GM06990 (cell line): ENCODE results near the gene TUBA4A.
"Not testable (repeated sequence)": the region's sequence is repeated elsewhere in the genome, so short reads cannot be mapped to it uniquely, and the experiment has no call there.

Experiments
- DNase-seq: peaks from one replicate; pipeline ENCODE4 v3.0.0-alpha.2; 2011; ENCODE audit not compliant: insufficient read length; ENCODE audit errors: extremely low read depth
- H3K27me3 ChIP-seq: replicated peaks from 2 replicates; pipeline ENCODE4 v1.6.0; 2011; ENCODE audit warnings: low read length; ENCODE audit not compliant: control insufficient read depth, insufficient read depth
- H3K36me3 ChIP-seq: 2 replicates; pipeline ENCODE4 v1.5.1; 2011; ENCODE audit warnings: low read length; ENCODE audit not compliant: control insufficient read depth, insufficient read depth
- H3K4me3 ChIP-seq: replicated peaks from 2 replicates; pipeline ENCODE4 v1.5.1; 2011; ENCODE audit warnings: low read depth, mild to moderate bottlenecking, control low read depth, low read length
- TF ChIP-seq, protein P1 (sequence below): IDR thresholded peaks from 2 replicates; pipeline ENCODE4 v1.5.1; 2011; ENCODE audit warnings: low read length, control low read depth, mild to moderate bottlenecking, inconsistent platforms; ENCODE audit not compliant: insufficient read depth, poor library complexity, severe bottlenecking

TUBA4A gene

GRCh38 chr2:219207134-219207883 lies 46.4 kb downstream of the TUBA4A start:
- TF ChIP-seq, protein P1, sequence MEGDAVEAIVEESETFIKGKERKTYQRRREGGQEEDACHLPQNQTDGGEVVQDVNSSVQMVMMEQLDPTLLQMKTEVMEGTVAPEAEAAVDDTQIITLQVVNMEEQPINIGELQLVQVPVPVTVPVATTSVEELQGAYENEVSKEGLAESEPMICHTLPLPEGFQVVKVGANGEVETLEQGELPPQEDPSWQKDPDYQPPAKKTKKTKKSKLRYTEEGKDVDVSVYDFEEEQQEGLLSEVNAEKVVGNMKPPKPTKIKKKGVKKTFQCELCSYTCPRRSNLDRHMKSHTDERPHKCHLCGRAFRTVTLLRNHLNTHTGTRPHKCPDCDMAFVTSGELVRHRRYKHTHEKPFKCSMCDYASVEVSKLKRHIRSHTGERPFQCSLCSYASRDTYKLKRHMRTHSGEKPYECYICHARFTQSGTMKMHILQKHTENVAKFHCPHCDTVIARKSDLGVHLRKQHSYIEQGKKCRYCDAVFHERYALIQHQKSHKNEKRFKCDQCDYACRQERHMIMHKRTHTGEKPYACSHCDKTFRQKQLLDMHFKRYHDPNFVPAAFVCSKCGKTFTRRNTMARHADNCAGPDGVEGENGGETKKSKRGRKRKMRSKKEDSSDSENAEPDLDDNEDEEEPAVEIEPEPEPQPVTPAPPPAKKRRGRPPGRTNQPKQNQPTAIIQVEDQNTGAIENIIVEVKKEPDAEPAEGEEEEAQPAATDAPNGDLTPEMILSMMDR = no peak
- no peak for DNase-seq
- Histone ChIP-seq H3K27me3 (no peaks in the 10 kb centered on the region), H3K4me3 (peak overlapping the region; percentile 76), H3K36me3 (peaks cover 9% of the 10 kb centered on the region)

DNA sequence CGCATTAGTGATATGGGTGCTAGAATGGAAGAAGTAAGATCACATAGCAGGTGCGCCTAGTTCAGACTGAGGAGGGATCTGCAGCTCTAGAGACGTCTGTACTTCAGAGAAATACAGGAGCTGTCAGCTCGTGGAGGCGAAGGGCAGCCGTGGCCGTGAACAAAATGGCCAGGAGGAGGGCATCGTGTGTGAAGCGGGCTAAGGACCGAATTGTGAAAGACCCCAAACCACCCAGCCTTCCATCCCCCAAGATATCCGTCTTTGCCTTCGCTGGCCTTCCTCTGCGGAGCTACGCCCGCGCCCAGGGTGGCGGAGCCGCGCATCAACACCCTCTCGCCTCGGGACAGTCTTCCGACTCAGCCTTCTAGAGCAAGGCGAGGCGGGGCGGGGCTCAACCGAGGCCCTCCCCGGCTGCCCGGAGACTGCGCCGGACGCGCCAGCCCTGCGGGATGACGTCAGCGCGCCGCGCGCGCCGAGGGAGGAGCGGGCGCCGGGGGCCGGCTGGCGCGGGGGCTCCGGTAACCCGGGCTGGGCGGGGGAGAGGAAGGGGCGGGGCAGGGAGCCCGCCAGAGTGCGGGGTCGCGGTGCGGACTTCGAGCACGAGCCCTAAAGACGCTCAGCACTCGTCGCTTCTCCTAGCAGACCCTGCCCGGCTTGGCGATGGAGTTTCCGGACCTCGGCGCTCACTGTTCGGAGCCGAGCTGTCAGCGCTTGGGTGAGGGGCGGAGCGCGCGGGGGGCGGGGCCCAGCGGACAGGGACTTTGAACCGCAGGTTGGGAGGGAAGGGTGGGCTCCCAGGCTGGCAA lies 47.2 kb downstream of the TUBA4A start, which contains the start of gene ZFAND2B:
Gene ZFAND2B (plus strand): TSS at position 455 of the 806 bp plus-strand sequence. CDS start 206 bp downstream, at position 661.
- TF ChIP-seq, protein P1 = no peak
- DNase-seq = peak; percentile 96
- H3K36me3 ChIP-seq = peaks cover 9% of the 10 kb centered on the region
- H3K27me3 ChIP-seq = no peaks in the 10 kb centered on the region
- H3K4me3 ChIP-seq = peak within 1 kb of the TSS; percentile 76

DNA sequence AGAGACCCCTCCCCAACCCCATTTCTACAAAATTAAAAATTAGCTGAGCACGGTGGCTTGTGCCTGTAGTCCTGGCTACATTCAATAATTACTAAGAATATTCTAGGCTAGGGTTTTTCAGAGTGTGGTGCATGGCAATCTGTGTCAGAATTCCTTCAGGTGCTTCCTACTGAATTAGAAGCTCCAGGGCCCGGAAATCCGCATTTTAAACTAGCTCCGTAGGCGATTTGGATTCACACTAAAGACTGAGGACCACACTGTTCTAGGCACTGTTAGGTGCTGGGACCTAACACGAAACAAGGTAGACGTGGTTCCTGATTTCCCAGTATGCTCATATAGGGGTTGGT lies 47.8 kb downstream of the TUBA4A start:
- H3K36me3 ChIP-seq = peaks cover 9% of the 10 kb centered on the region

GRCh38 chr2:219205165-219205538 lies 48.6 kb downstream of the TUBA4A start:
- no peaks in the 10 kb centered on the region for H3K27me3 ChIP-seq
- DNase-seq = no peak
- H3K4me3 ChIP-seq = no peak overlapping the region
- TF ChIP-seq, protein P1 = no peak
- H3K36me3 ChIP-seq = peaks cover 9% of the 10 kb centered on the region

More for the DNA sequence above, 47.8 kb downstream of the TUBA4A start:
- Histone ChIP-seq H3K27me3 (no peaks in the 10 kb centered on the region), H3K4me3 (peak overlapping the region; percentile 64)
- DNase-seq = no peak
- TF ChIP-seq, protein P1 = no peak

- no peak for DNase-seq
- TF ChIP-seq, protein P1 = no peak
- Histone ChIP-seq H3K27me3 (no peaks in the 10 kb centered on the region), H3K4me3 (no peak overlapping the region), H3K36me3 (peaks cover 9% of the 10 kb centered on the region)
Observed at GRCh38 chr2:219204425-219205164, 49.1 kb downstream of the TUBA4A start.

- H3K27me3 ChIP-seq, H3K4me3 ChIP-seq, DNase-seq, H3K36me3 ChIP-seq: not testable (repeated sequence)
Observed at GRCh38 chr2:219201331-219201730, 52.4 kb downstream of the TUBA4A start.

DNA sequence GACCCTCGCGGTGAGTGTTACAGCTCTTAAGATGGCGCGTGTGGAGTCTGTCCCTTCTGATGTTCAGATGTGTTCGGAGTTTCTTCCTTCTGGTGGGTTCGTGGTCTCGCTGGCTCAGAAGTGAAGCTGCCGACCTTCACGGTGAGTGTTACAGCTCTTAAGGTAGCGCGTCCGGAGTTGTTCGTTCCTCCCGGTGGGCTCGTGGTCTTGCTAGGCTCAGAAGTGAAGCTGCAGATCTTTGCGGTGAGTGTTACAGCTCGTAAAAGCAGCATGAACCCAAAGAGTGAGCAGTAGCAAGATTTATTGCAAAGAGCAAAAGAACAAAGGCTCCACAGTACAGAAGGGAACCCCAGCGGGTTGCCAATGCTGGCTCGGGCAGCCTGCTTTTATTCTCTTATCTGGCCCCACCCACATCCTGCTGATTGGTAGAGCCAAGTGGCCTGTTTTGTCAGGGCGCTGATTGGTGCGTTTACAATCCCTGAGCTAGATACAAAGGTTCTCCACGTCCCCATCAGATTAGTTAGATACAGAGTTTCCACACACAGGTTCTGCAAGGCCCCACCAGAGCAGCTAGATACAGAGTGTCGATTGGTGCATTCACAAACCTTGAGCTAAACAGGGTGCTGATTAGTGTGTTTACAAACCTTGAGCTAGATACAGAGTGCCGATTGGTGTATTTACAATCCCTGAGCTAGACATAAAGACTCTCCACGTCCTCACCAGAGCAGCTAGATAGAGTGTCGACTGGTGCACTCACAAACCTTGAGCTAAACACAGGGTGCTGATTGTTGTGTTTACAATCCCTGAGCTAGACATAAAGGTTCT lies 53.0 kb downstream of the TUBA4A start:
- not testable (repeated sequence) for H3K27me3 ChIP-seq, DNase-seq, H3K36me3 ChIP-seq

More for the DNA sequence above, 53.0 kb downstream of the TUBA4A start:
- H3K4me3 ChIP-seq = not testable (repeated sequence)
